Liver (tissue), 9 donors: ENCODE results near the gene FCGR3A. TPM values are rescaled to one million over a fixed set of nuclear protein-coding genes. Genes with fewer than 3 reads are reported as not detected.

Source experiments
- DNase-seq: peaks from one replicate; pipeline ENCODE4 v3.0.0-alpha.2; 2017; ENCODE audit warnings: low spot score
- H3K27ac ChIP-seq, 2 donors: one replicate each; pipeline ENCODE4 v1.7.0; 2013; ENCODE audit warnings: inconsistent platforms in 2 of 2, low read length in 2 of 2, control low read depth in 1 of 2, low read depth in 1 of 2, mild to moderate bottlenecking in 1 of 2
- H3K27me3 ChIP-seq, 4 donors: one replicate each; pipeline versions ENCODE4 v1.6.1 to v1.7.0; 2013; ENCODE audit warnings: low read length in 3 of 4, inconsistent platforms in 1 of 4, mild to moderate bottlenecking in 1 of 4, moderate library complexity in 1 of 4; ENCODE audit not compliant: control insufficient read depth in 4 of 4, insufficient read depth in 4 of 4
- H3K36me3 ChIP-seq, 4 donors: one replicate each; pipeline versions ENCODE4 v1.6.1 to v1.7.0; 2013; ENCODE audit warnings: low read length in 3 of 4, mild to moderate bottlenecking in 3 of 4, low read depth in 1 of 4, moderate library complexity in 1 of 4; ENCODE audit not compliant: control insufficient read depth in 4 of 4, insufficient read depth in 3 of 4
- H3K4me1 ChIP-seq, 4 donors: one replicate each; pipeline versions ENCODE4 v1.6.1 to v1.7.0; 2013; ENCODE audit warnings: low read length in 3 of 4, mild to moderate bottlenecking in 3 of 4, moderate library complexity in 1 of 4; ENCODE audit not compliant: control insufficient read depth in 4 of 4, insufficient read depth in 4 of 4
- H3K4me3 ChIP-seq, 3 donors: one replicate each; pipeline versions ENCODE4 v1.6.1 to v1.7.0; 2013; ENCODE audit warnings: low read length in 3 of 3, control low read depth in 1 of 3, low read depth in 1 of 3, mild to moderate bottlenecking in 1 of 3
- H3K9ac ChIP-seq, 2 donors: one replicate each; pipeline ENCODE4 v1.7.0; 2013; ENCODE audit warnings: low read length in 2 of 2, mild to moderate bottlenecking in 2 of 2, moderate library complexity in 2 of 2, control low read depth in 1 of 2, low read depth in 1 of 2
- H3K9me3 ChIP-seq, 4 donors: one replicate each; pipeline versions ENCODE4 v1.6.1 to v1.7.0; 2013; ENCODE audit warnings: low read length in 3 of 4; ENCODE audit not compliant: control insufficient read depth in 4 of 4
- ATF3 ChIP-seq: IDR thresholded peaks from 2 replicates; pipeline ENCODE4 v1.6.1; 2016; ENCODE audit warnings: antibody characterized with exemption
- FOXA2 ChIP-seq: IDR thresholded peaks from 2 replicates; pipeline ENCODE4 v1.6.1; 2016; ENCODE audit warnings: antibody characterized with exemption
- GABPA ChIP-seq, 2 donors: IDR thresholded peaks in 1 of 2; conservative IDR thresholded peaks in 1 of 2; 2 replicates each; pipeline ENCODE4 v1.6.1; 2016; ENCODE audit warnings: antibody characterized with exemption in 2 of 2, mild to moderate bottlenecking in 1 of 2, moderate library complexity in 1 of 2
- HNF4A ChIP-seq, 2 donors: conservative IDR thresholded peaks; 2 replicates each; pipeline ENCODE4 v1.6.1; 2016; ENCODE audit warnings: antibody characterized with exemption in 2 of 2, mild to moderate bottlenecking in 2 of 2
- JUND ChIP-seq, 2 donors: IDR thresholded peaks; 2 replicates each; pipeline ENCODE4 v1.6.1; 2016; ENCODE audit warnings: antibody characterized with exemption in 2 of 2
- RXRA ChIP-seq, 2 donors: IDR thresholded peaks; 2 replicates each; pipeline ENCODE4 v1.6.1; 2017 to 2018; ENCODE audit warnings: antibody characterized with exemption in 2 of 2, mild to moderate bottlenecking in 1 of 2
- YY1 ChIP-seq: IDR thresholded peaks from 2 replicates; pipeline ENCODE4 v1.6.1; 2016; ENCODE audit warnings: antibody characterized with exemption, mild to moderate bottlenecking
- ZBTB33 ChIP-seq: IDR thresholded peaks from 2 replicates; pipeline ENCODE4 v1.6.1; 2016; ENCODE audit warnings: antibody characterized with exemption
- WGBS: extraction: QIAGEN DNeasy Blood & Tissue Kit; methylation state at CpG from one replicate; pipeline ENCODE4 v1.1.7; 2013; 5-methylcytosine and 5-hydroxymethylcytosine counted together
- polyA plus RNA-seq, 2 donors: library from polyadenylated mRNA; stranded (reverse) in 1 of 2; unstranded in 1 of 2; fragments of 200-250 nt in 1 of 2; fragments of >200 nt in 1 of 2; fragmentation: Nextera tagmentation in 1 of 2; extraction: Ambion mirVana in 1 of 2; gene quantifications; one replicate each; pipeline versions ENCODE4 v1.2.1 to v1.2.3, GENCODE V29; 2013 to 2015
- total RNA-seq, 2 donors: library from RNA; depleted of rRNA; stranded (reverse); fragments of >200 nt; gene quantifications; one replicate each; pipeline ENCODE4 v1.2.3, GENCODE V29; 2014
- donor health status: healthy.
- donor health status: healthy.
- donor health status: healthy.
- donor health status: healthy.
- donor health status: healthy.

Gene FCGR3A
- total and polyA plus RNA-seq, 4 donors: 9.8 to 70.1 (median 49.2) TPM

- no peak for TF ChIP-seq ATF3
- no peak for TF ChIP-seq FOXA2
- no peak for TF ChIP-seq JUND (IDR thresholded peaks at IDR 0.05)
- TF ChIP-seq GABPA (IDR thresholded peaks at IDR 0.05 in 1 of 2, conservative IDR thresholded peaks at IDR 0.05 in 1 of 2): no peak
- no peak for TF ChIP-seq YY1
- TF ChIP-seq RXRA (IDR thresholded peaks at IDR 0.05): no peak
- TF ChIP-seq ZBTB33: no peak
- no peak for TF ChIP-seq HNF4A (conservative IDR thresholded peaks at IDR 0.05)
- no peak overlapping the region for H3K27ac ChIP-seq
- H3K4me3 ChIP-seq: no peak overlapping the region
- no peaks in the 10 kb centered on the region for H3K36me3 ChIP-seq
- peaks cover 0 to 7% (median 0%) of the 10 kb centered on the region in 4 donors for H3K27me3 ChIP-seq
- H3K9me3 ChIP-seq: no peaks in the 10 kb centered on the region
- 78% methylated on average over 2 of the region's 2 CpGs for WGBS
- no peaks in the 10 kb centered on the region for H3K4me1 ChIP-seq
- DNase-seq: no peak
- H3K9ac ChIP-seq: no peak overlapping the region
These were observed 56.8 kb downstream of the FCGR3A start for GRCh38 chr1:161492827-161493226.

Other genes starting within 250 kb of the FCGR3A start
- 1 to 10 TPM in 1 of 2 donors, under 1 TPM in 1; 0.37 to 1.0 TPM for gene MPZ, start 239.8 kb downstream of the FCGR3A start, total RNA-seq
- 1 to 10 TPM in 1 of 2 donors, under 1 TPM in 1; 0.97 to 7.4 TPM for gene MPZ, start 239.8 kb downstream of the FCGR3A start, polyA plus RNA-seq
- gene SDHC, start 235.4 kb downstream of the FCGR3A start, total RNA-seq: 100 to 1,000 TPM in 1 of 2 donors, 10 to 100 TPM in 1; 44.3 to 116 TPM
- gene SDHC, start 235.4 kb downstream of the FCGR3A start, polyA plus RNA-seq: 100 to 1,000 TPM in 1 of 2 donors, 10 to 100 TPM in 1; 77.7 to 247 TPM
- not detected for gene CFAP126, start 181.9 kb downstream of the FCGR3A start, total RNA-seq
- gene CFAP126, start 181.9 kb downstream of the FCGR3A start, polyA plus RNA-seq: not detected
- gene FCGR2A, start 44.4 kb downstream of the FCGR3A start, total RNA-seq: 10 to 100 TPM; 15.5 to 16.0 TPM
- 1 to 10 TPM; 2.9 to 7.5 TPM for gene FCGR2A, start 44.4 kb downstream of the FCGR3A start, polyA plus RNA-seq
- gene HSPA6, start 25.3 kb downstream of the FCGR3A start, total RNA-seq: 1 to 10 TPM; 2.4 to 3.1 TPM
- gene HSPA6, start 25.3 kb downstream of the FCGR3A start, polyA plus RNA-seq: under 1 TPM; 0.44 to 0.63 TPM
- 1 to 10 TPM; 6.0 to 9.2 TPM for gene FCGR3B, start 81.4 kb upstream of the FCGR3A start, total RNA-seq
- 1 to 10 TPM in 1 of 2 donors, under 1 TPM in 1; 0.64 to 2.2 TPM for gene FCGR3B, start 81.4 kb upstream of the FCGR3A start, polyA plus RNA-seq
- gene FCGR2B, start 113.3 kb upstream of the FCGR3A start, total RNA-seq: 10 to 100 TPM in 1 of 2 donors, 1 to 10 TPM in 1; 7.9 to 31.6 TPM
- 10 to 100 TPM; 18.5 to 39.5 TPM for gene FCGR2B, start 113.3 kb upstream of the FCGR3A start, polyA plus RNA-seq
- 1 to 10 TPM in 1 of 2 donors, under 1 TPM in 1; 0.33 to 3.3 TPM for gene FCRLA, start 157.4 kb upstream of the FCGR3A start, total RNA-seq
- under 1 TPM; 0.06 to 0.25 TPM for gene FCRLA, start 157.4 kb upstream of the FCGR3A start, polyA plus RNA-seq
- 1 to 10 TPM in 1 of 2 donors, under 1 TPM in 1; 0.33 to 2.9 TPM for gene FCRLB, start 171.7 kb upstream of the FCGR3A start, total RNA-seq
- under 1 TPM; 0.38 to 0.76 TPM for gene FCRLB, start 171.7 kb upstream of the FCGR3A start, polyA plus RNA-seq
- gene DUSP12, start 200.0 kb upstream of the FCGR3A start, total RNA-seq: 10 to 100 TPM; 14.9 to 18.2 TPM
- 10 to 100 TPM in 1 of 2 donors, 1 to 10 TPM in 1; 7.9 to 10.1 TPM for gene DUSP12, start 200.0 kb upstream of the FCGR3A start, polyA plus RNA-seq
- gene ATF6, start 216.5 kb upstream of the FCGR3A start, total RNA-seq: 10 to 100 TPM; 16.5 to 22.5 TPM
- gene ATF6, start 216.5 kb upstream of the FCGR3A start, polyA plus RNA-seq: 10 to 100 TPM; 10.0 to 10.3 TPM